GM19455 (cell line): ENCODE data around the gene VAT1L.

ENCODE experiments used
- ATAC-seq: cut with Tn5 transposase; IDR thresholded peaks from one replicate; pipeline ENCODE4 v1.9.1; 2021; ENCODE audit not compliant: unreplicated experiment

The VAT1L gene

GRCh38 chr16:77781091-77781490 lies 7.3 kb upstream of the VAT1L start:
- ATAC-seq: no peak

GRCh38 chr16:77782694-77783093 lies 5.7 kb upstream of the VAT1L start:
- no peak for ATAC-seq

GRCh38 chr16:77784441-77785372 lies 3.7 kb upstream of the VAT1L start:
- ATAC-seq: no peak

DNA sequence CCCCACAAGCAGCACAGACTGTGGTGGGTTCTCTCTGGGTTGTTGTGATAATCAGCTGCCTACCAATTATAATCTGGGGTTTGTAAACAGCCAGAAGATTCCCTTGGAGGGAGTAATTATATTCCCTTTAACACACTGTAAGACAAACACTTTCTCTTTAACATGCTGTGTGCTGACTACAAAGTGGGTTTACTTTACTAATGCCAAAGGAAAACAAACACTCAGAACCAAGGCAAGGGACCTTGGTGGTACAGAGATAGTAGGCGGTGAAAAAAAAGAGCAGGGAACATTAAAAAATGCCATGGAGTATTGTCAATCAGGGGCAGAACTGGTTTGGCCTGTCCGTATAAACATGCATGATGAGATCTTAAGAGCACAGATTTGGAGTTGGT lies 3.0 kb upstream of the VAT1L start:
- no peak for ATAC-seq

- no peak for ATAC-seq
These were observed 2.0 kb upstream of the VAT1L start for GRCh38 chr16:77786186-77786847.

GRCh38 chr16:77787452-77787851 lies 912 bp upstream of the VAT1L start:
- no peak for ATAC-seq

DNA sequence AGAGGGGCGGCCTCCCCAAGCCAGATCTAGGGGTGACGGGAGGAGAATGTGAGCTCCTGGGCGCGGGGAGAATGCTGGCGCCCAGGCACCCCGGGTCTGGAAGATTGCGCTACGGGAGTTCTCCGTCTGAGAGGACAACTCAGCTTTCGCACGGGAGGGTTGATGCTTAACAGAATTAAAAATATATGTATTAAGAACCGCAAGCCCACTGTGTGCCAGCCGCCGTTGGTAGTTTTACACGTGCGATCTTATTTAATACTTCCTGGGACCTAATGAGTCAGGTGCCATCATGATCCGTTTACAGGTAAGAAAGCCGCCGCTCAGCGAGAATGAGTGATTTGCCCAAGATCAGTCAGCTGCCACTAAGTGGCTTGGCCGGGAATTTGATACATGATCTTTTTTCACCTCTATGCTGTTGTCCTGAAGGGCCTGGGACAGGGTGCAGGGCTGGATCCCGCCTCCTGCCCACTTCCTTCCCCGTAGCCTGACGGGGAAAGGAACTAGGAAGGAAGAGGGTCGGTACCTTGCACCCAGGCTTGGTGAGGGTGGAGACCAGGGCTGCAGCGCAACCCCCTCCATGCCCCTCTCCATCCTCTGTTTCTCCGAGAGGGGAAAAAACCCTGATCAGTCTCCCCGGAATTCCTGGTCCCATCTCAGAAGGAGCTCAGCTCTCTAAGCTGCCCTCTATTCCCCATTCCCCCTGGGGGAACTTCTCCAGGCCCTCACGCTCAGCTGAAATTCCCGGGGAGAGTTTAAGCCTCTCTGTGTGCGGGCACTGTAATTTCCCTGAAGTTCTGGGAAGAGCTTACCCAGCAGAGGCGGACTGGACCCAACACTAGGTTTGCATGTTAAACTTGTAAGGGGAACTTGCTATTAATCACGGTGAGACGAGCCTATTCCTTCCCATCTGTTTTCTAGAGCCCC lies 983 bp downstream of the VAT1L start:
- no peak for ATAC-seq

DNA sequence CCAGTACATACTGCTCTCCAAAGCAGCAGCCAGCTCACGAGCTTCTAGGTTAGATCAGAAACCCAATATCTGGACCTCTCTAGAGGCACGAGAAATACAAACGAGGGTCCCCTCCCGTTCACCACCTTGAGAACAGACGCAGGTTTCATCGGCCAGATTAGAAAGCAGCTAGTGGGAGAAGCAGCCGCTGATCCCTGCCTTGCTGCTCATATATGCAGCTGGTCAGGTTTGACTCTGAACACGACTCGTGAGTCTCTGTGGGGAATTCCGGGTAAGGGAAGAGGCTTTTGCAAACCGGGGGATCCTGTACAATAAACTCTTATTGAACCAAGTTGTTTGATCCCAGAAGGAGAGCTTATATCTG lies 1.6 kb downstream of the VAT1L start:
- ATAC-seq: no peak

DNA sequence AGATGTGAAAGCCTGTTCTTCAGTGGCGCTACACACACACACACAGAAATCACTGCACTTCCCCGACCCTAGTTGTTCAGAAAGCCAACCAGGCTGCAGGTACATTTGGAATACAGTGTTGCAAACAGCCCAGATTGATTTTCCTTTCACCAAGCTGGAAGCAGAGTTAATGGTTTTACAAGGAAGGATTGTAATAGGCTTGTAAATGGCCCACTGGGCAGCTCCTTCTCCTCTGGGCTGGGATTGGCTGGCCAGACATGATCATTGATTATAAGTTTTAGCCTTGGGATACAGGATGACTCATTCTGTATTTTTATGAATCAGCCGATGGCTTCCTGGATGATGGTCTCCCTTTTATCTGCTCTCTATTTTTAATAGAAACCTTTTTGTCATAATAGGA lies 2.5 kb downstream of the VAT1L start:
- no peak for ATAC-seq

DNA sequence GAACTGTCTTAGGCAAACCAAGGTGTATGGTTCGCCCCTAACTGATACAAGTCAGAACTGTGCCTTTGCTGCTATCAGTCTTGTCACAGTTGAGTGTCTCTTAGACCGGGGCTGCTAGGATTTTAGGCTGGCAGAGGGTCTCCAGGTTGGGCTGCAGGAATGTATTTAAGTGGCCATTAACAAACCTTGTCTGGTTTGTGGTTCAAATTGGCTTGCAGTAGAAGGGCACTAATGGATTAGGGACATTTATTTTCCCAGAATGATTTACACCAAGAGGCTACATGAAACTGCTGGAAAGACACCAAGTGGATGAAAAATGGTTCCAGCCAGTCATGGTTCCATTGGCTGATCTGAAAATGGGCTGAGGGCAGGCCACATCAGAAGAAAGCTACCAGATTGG lies 5.1 kb downstream of the VAT1L start:
- no peak for ATAC-seq

DNA sequence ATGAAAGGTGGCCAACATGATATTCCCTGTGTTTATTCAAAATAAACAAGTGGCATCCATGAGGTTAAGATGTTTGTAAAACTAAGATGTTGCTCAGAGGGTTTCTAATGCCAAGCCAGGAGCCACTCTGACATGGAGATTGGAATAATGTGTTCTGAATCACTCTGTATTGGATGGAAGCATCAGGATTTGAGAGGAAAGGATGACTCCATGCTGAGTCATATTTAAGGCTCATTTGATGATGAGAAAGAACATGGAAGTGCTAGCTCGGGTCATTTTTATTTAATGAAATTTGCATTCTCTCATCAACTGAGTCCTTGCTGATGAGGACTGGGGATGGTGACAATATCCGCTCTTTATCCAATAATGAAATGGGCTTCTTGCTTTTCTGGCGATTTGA lies 6.2 kb downstream of the VAT1L start:
- ATAC-seq: no peak

GRCh38 chr16:77801817-77802216 lies 13.5 kb downstream of the VAT1L start:
- no peak for ATAC-seq

- no peak for ATAC-seq
These were observed 17.0 kb downstream of the VAT1L start for GRCh38 chr16:77805398-77805797.

- ATAC-seq: no peak
These were observed 18.7 kb downstream of the VAT1L start for GRCh38 chr16:77807021-77807420.

DNA sequence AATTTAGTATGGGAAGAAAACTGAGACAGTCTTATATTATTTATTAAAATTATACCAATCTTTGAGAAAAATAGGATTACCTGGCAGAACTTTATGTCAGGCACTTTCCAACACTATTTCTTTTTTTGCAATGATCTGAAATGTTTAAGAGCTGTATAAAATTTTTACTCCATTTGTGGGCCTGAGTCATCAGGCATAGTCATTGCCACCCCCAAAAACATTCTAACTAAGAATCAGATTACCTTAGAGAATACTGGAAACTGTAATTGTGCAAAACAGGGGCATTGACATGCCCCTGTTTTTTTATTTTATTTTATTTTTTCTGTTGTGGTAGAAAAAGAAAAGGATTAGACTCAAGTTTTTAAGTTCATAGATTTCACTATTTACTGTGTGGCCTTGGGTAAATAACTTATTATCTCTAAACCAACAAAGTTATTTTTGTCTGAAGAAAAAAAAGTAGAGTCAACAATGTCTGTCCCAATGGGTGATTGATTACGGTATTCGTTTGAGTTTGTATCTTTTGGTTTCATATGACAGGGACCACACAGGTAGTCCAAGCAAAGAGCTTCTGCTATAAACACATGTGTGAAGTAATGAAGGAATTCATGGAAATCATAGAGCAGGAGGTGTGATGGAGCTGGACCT lies 24.6 kb downstream of the VAT1L start:
- no peak for ATAC-seq

GRCh38 chr16:77816293-77816692 lies 27.9 kb downstream of the VAT1L start:
- no peak for ATAC-seq

- no peak for ATAC-seq
These were observed 32.0 kb downstream of the VAT1L start for GRCh38 chr16:77820340-77820739.

- no peak for ATAC-seq
These were observed 34.3 kb downstream of the VAT1L start for GRCh38 chr16:77822661-77823060.

- ATAC-seq: no peak
These were observed 34.7 kb downstream of the VAT1L start for GRCh38 chr16:77823067-77823466.

GRCh38 chr16:77825196-77825595 lies 36.8 kb downstream of the VAT1L start:
- ATAC-seq: no peak

DNA sequence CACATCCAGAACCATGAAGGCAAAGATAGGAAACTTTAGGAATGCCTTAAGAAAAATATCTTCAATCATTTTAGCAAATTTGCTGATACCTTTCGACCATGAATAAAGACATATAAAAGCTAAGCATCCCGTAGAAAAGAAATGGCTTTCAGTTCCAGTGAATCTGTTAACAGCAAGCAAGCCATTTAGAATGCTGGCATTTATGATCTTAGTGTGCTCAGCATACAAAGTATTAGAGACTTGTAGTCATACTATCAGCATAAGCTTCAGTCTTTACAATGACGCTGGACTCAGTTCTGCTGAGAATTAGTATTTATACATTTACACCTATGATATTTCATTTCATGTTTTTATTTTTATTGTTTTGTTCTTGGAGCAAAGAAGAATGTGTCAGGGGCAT lies 38.7 kb downstream of the VAT1L start:
- no peak for ATAC-seq
